Amniotic epithelial cell (primary cell): ENCODE results near the gene SEMA3A.

Experiments
- DNase-seq: peaks from one replicate; pipeline ENCODE4 v3.0.0-alpha.2; 2010; ENCODE audit warnings: low read depth

SEMA3A gene

GRCh38 chr7:84111842-84112241 is 82.7 kb downstream of the SEMA3A start:
- no peak for DNase-seq

DNA sequence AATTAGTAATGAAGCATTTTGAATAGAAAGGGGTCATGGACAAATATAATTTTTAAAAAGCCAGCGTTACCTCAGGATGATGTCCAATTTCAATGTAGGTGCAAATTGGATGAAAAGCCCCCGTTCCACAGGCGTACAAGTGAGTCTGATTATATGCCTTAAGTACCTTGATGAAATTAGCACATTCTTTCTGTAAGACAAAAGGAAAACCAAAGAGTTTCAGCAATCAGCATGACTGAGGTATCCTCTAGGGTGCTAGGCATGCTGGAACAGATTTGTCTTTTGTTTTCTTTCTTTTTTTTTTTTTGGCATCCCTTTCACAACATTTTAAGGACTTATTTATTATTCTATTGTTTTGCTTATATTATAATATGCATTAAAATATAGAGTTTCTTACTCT is 84.2 kb downstream of the SEMA3A start:
- no peak for DNase-seq

DNA sequence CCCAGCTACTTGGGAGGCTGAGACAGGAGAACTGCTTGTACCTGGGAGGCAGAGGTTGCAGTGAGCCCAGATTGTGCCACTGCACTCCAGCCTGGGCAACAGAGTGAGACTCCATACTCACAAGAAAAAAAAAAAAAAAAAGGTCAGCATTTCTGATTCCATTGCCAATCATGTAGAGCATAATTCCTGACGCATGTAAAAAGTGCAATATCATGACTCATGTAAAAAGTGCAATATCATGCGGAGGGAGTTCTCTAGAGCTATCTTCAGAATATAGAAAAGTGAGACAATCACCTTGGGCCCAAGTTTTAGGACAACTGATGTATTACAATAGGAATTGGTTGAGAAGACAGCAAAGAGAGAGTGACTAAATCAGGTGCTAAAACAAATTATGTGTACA is 85.8 kb downstream of the SEMA3A start:
- DNase-seq, result no peak

GRCh38 chr7:84108119-84108518 is 86.5 kb downstream of the SEMA3A start:
- DNase-seq, result no peak

DNA sequence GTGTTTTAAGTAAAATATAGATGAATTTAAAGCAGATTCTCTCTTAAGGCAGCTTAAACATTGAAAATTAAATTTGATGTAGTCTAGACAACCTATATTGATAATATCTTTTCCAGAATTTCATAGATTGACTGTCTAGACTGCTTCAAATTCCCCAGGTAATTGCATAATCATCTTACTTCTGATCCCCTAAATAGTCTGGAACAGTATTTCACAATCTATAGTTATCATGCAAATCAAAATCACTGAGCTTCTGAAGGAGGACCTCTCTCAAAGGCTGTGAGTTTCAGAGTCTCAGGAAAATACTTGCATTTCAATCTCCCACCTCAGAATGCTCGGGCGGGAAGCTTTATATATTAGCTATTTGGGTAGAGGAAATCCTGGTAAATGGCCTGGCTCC is 87.3 kb downstream of the SEMA3A start:
- DNase-seq, result peak; percentile 20

GRCh38 chr7:84106291-84106690 is 88.3 kb downstream of the SEMA3A start:
- no peak for DNase-seq

- DNase-seq, result no peak
Observed at GRCh38 chr7:84105586-84105985, 89.0 kb downstream of the SEMA3A start.

- DNase-seq, result no peak
Observed at GRCh38 chr7:84104826-84105225, 89.8 kb downstream of the SEMA3A start.

DNA sequence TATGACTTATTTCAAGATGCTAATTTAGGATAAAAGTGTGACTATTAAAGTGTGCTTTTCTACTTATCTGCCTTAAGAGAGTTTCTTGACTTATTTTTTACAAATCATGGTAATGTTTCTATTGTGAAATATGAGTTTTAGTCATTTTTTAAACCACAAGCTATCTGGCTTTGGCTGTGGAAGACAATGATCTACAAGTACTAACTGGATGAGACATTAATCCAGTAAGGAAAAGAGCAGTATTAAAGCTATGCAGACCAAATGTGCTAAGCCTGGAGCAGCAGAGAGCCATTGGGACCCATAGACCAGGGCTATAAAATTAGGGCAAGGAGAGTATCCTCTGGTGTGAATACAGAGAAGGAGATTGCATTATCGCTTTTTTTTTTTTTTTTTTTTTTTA is 92.4 kb downstream of the SEMA3A start:
- peak; percentile 93 for DNase-seq

DNA sequence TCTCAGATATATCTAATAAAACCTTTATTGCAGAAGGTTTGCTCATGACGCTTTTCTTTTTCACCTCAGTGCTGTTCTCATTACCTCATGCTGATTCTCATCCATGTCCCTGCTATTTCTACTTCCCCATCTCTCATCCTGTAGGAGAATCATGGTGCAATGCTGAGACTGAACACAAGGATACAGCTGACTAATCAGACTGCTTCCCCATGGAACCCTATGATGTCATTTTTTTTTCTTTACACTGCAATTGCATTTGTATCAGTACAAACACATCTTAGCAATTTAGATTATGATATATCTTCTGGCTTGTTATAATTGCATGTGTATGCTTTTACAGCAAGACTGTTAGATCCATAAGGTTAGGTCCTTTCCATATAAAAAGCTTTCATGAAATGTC is 93.7 kb downstream of the SEMA3A start:
- DNase-seq, result peak; percentile 91

DNA sequence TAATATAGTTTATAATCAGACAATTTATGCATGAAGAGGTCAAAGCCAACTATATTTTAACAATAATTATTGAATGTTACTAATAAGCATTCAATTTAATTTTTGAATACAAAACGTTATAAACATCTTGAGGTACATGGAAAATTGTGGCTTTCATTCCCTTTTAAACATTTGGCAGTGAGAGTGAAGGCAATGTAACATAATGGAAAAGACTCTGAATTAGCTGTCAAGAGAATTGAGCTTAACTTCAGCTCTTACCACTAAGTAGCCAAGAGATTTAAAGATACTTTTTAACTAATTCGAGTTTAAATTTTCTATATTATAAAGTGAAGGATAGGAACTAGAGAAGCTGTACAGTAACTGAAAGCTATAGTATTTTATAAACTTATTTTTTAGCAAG is 98.6 kb downstream of the SEMA3A start:
- no peak for DNase-seq

DNA sequence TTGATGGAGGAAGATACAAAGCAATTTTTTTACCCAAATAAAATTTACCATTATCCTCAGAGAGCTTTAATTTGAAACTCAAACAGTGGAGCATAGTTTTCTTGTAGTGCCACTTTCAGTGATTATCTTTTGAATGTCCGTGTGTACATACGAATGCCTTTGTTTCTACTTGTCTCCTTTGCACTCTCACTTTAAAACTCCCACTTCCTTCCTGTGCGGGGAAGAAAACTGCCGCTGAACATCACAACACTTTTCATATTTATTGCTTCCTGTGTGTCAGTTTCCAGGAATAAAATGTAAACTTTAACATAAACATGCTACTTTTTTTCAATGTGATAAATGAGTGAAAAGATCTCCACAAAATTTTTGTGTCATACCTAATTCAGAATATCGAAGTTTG is 102.4 kb downstream of the SEMA3A start:
- DNase-seq, result peak; percentile 30

DNA sequence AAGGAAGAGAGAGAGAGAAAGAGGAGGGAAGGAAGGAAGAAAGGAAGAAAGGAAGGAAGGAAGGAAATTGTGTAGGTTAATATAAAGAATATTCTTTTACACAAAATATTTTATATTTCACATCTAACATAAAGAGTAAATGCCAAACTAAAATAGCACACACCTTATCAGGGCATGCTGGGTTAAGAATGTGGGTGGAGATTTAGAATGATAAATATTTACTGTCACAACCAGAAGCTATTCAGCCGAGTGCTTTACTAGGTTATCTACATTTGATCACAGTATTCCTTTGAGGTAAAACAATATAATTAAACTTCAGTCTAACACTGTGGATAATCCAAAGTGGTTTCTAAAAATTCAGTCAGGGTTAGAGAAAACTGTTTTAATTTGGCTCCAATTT is 103.3 kb downstream of the SEMA3A start:
- DNase-seq, result peak; percentile 24

DNA sequence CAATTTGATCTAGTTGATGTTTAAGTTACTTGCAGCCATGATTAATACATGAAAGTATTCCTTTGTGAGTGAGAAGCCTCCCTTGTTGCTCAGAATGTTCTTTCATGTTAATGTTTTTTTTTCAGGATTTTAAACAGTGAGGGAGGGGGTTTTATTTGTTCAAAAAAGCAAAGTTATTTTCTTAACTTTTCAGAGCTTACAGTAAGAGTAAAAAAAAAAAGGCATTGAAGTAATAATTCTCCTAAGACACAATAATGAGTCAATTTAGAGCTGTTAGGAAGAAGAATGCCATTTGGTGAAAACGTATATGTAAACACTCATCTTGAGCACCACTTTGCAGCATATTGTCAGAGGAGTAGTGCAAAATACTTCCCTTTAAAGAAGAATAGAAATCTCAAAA is 105.8 kb downstream of the SEMA3A start:
- no peak for DNase-seq

- DNase-seq, result no peak
Observed at GRCh38 chr7:84085998-84086397, 108.6 kb downstream of the SEMA3A start.

- peak; percentile 26 for DNase-seq
Observed at GRCh38 chr7:84085147-84085546, 109.4 kb downstream of the SEMA3A start.

DNA sequence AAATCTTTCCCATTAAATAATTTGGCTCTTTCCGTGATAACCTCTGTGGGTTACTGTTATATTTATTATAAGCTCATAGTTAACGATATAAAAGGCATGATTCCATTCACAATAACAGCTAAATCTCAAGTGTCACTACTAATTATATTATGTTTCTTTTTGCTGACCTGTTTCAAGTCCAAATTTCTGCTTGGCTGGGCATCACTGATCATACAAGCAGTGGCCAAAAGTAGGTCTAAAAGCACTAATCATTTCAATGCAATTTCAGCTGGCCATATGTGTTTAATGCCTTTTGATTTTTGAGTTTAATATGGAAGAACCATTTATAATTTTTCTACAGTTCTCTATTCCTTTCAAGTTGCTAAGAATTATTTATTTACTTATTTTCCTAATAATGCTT is 110.7 kb downstream of the SEMA3A start:
- no peak for DNase-seq

DNA sequence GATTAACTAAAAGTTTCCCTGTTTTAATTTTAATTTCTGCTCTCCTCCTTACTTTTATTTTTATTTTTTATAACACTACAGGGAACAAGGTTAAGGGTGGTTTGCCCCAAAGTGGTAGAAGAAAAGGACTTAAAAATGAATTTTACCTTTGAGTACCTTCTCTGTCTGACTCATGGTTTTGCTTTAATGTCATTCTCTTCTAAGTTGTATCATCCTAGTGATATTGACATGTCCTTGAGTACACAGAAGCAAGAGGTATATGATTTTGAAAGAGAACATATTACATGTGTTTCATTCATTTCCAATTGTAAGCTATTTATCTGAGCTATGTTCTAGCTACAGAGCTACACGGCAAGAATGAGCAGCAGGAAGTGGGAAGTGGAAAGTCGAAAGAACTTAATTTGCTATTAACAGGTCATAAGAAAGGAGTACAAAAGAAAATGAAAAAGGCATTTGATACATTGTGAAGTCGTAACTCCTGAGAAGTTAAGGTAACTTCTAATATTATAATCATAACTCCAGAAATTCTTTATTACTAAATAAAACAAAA is 112.5 kb downstream of the SEMA3A start:
- no peak for DNase-seq

DNA sequence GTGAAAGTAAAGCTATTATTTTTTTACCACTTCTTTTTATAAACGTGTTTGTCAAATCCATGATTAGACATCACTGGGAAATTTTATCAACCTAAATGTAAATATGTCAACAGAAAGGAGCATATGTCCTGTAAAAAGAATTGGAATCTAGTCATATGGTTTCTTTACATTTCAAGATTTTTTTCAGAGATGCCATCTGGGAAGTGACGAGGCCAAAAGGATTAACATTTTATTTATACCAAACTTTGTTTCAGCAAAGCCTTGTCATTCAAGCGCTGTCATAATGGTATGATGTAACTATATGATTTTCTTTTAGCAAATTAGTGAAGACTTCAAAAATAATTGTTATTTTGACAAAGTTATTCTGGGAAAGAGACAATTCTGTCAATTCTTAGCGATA is 117.3 kb downstream of the SEMA3A start:
- no peak for DNase-seq

GRCh38 chr7:84076219-84076618 is 118.4 kb downstream of the SEMA3A start:
- no peak for DNase-seq

DNA sequence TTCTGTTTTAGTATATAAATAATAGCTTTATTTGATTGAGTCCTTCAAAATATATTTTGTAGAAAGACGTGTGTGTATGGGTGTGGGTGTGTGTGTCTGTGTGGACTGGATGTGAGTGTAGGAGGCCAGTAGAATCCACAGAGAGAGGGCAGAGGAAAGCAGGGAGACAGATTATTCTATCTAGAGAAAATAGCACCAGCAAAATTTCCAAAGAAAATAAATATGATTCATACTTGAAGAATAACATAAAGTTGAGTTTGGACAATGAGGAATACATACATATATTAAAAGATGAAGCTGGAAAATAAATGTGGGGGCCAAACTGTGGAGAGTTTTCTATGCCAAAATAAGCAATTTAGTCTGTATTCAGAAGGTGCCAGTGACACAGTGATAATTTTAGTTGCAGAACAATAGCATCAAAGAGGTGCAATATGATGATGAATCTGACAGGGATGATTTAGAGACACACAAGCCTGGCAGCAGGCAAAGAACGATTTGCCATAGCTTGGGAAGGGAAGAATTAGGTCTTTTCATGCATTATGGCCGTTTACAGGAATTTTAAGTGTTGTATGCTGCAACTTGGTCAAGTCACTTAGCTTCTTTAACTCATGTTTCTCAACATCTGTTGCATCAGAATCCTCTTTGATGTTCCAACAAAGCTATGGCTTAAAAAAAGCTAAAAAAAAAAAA is 121.3 kb downstream of the SEMA3A start:
- peak; percentile 79 for DNase-seq

GRCh38 chr7:84070770-84071169 is 123.8 kb downstream of the SEMA3A start:
- no peak for DNase-seq

DNA sequence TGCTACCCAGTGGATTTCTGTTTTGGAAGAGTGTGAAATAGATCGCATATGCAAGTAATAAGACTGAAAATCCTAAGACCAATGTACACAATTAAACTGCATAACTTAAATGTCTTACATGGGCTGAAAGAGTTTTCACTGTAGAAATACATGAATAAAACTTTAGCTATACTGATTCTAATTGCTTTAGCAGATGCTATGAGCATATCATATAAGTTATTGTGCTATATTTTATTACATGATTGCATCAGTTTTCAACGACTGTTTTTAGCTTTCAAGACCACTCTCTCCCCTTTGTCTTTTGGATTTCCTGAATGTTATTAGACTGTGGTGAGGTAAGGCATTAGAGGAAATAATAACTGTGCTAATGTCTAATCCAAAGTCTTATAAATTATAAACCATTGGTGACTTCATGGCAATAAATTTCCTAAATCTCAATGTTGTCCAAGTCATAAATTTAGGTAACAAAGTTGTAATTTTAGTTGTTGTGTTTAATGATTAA is 124.5 kb downstream of the SEMA3A start:
- DNase-seq, result no peak

GRCh38 chr7:84069033-84069432 is 125.6 kb downstream of the SEMA3A start:
- peak; percentile 37 for DNase-seq
